NCI-H1930 (cell line): ENCODE data around the gene ANKRD11.

Experiments used
- DNase-seq, 2 experiments: peaks; one replicate each; lab custom pipeline; 2025; lab: John Stamatoyannopoulos, UW

ANKRD11 gene

DNA sequence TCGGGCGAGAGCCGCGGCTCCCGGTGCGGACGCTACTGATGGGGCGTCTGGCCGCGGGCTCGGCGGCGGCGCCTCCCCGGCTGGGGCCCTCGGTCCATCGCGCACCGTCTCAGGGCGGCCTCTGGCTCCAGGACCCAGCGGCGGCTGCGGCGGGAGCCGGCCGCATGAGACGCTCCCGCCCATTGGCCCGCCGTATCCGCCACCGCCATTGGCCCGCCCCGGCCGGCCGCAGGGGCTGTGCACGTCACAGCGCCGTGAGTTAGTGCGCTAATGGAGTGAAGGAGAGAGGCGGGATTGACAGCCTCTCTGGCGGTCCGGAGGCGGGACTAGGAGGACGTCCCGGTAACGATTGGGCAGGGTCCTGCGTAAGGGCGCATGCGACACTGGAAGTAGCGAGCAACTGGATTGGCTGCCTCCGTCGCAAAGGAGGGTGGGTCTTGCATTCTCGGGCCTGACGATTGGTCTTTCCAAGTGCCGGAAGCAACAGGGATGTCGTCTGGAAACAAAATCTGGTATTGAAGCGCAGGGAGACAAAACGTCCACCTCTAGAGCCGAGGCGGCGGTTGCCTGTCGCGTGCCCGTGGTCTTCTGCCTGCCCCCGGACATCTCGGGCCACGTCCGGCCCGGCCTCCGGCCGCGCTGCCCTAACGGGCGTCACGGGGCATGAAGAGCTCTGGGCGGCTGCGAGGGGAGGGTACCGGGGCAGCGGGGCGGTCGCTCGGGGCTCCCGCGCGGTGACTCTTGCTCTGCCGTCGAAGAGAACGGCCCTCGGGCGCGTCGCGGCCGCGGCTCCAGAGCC lies at the start of gene ANKRD11:
TSS of gene ANKRD11 (minus strand) at position 123 of the 799 bp plus-strand sequence. CDS start 173,542 bp downstream, outside the sequence.
- DNase-seq, result peak; percentile 95

- DNase-seq, result no peak
Observed at GRCh38 chr16:89538286-89538685, 47.9 kb upstream of the ANKRD11 start.

DNA sequence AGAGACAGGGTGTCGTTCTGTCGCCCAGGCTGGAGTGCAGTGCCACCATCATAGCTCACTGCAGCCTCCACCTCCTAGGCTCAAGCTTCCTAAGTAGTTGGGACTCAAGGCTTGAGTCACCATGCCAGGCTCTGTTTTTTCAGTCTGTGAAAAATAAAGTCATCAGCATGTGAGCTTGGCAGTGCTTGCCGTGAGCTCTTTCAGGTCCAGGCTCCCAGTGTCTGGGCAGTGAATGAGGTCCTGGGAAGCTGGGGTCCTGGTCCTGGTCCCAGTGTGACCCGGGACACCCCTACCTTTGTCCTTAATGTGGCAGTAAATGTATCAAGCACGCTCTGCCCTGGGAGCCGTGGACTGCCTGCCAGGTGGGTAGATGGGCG lies 47.2 kb upstream of the ANKRD11 start:
- DNase-seq, result no peak

GRCh38 chr16:89536886-89537548 lies 46.7 kb upstream of the ANKRD11 start:
- DNase-seq, result no peak

DNA sequence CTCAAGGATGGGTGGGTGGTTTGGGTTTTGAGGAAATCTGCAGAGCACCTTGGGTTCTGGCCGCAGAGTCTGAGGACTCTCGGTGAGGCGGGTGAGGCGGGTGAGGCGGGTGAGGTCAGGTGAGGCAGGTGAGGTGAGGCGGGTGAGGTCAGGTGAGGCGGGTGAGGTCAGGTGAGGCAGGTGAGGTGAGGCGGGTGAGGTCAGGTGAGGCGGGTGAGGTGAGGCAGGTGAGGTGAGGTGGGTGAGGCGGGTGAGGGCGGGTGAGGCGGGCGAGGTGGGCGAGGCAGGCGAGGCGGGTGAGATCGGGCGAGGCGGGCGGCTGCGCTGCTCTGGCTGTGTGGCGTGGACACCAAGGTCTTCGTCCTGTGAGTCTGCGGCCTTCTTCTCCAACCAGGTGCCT lies 46.0 kb upstream of the ANKRD11 start:
- DNase-seq, result no peak

DNA sequence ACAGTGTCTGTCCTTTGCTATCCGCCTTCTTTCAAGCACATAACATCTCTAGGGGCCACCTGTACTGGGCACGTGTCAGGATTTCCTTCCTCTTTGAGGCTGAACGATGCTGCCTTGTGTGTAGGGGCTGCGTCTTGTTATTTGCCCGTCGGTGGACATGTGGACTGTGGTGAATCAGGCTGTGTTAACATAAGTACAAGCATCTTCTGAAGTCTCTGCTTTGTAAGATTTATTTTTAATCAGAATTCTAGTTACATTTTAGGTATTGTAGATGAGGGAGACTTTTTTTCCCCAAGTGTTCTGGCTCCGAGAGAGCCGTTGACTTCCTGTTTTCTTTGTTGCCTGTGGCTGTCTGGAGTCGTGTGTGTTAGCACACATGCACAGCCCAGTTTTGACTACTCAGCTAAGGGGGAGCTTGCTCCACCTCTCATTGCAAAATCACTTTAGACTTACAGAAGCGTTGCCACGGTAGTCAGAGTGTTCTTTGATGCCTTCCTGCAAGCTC lies 43.9 kb upstream of the ANKRD11 start:
- no peak for DNase-seq

DNA sequence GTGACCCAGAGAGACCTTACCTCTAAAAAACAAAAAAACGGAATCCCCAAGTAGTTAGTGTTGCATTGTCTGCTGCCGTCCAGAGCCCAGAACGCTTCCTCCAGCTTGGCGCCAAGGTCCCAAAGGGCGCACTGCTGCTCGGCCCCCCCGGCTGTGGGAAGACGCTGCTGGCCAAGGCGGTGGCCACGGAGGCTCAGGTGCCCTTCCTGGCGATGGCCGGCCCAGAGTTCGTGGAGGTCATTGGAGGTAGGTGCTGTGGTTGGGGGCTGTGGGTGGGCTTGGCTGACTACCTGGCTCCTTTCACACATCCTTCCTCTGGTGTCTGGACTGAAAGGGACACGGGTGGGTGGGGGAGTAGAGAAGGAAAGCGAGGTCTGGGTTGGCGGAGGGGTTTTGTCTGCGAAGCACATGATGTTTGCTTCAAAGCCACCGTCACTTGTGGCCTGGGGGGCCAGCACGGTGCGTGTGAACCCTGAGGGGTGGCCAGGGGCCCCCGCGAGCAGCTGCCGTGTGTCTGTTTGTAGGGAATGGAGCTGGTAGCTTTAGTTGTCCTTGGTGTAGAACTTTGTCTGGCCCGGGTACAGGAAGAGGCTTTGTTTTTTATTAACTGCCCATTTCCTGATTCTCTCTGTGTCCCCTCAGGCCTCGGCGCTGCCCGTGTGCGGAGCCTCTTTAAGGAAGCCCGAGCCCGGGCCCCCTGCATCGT lies 41.6 kb upstream of the ANKRD11 start:
- no peak for DNase-seq

DNA sequence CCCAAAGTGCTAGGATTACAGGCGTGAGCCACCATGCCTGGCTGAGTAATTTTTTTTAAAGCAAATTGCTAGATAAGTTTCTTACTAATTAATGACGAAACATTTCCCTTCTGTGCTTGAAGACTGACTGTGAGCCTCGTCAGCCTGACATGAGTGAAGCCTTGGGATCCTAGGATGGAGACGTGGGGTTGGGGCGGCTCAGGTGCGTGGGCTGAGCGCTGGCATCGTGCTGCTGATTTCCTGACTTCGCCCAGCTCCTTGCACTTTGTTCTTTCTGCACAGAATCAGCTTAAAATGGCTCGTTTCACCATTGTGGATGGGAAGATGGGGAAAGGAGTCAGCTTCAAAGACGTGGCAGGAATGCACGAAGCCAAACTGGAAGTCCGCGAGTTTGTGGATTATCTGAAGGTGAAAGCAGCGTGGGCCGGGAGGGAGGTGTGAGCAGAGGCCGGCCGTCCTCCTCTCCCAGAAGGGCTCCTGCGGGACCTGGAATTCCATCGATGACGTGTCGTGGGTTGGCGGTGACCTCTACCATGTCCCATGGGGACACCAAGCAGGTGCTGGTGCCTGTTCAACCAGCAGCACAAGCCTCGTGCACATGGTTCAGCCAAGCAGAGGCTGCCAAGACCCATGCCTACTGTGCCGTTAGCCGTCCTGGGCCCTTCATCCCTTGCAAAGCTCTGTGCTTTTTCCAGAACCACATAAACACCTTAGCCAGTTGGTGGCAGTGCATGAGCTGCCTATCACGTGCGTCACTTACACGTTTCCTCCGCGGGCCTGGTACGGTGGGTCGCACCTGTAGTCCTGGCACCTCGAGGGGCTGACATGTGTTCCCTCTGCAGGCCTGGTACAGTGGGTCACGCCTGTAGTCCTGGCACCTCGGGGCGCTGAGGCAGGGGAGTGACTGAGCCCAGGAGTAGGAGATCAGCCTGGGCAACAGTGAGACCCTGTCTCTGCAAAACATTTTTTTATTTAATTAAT lies 40.3 kb upstream of the ANKRD11 start:
- DNase-seq, result no peak

- DNase-seq, result no peak
Observed at GRCh38 chr16:89529097-89529496, 38.7 kb upstream of the ANKRD11 start.

DNA sequence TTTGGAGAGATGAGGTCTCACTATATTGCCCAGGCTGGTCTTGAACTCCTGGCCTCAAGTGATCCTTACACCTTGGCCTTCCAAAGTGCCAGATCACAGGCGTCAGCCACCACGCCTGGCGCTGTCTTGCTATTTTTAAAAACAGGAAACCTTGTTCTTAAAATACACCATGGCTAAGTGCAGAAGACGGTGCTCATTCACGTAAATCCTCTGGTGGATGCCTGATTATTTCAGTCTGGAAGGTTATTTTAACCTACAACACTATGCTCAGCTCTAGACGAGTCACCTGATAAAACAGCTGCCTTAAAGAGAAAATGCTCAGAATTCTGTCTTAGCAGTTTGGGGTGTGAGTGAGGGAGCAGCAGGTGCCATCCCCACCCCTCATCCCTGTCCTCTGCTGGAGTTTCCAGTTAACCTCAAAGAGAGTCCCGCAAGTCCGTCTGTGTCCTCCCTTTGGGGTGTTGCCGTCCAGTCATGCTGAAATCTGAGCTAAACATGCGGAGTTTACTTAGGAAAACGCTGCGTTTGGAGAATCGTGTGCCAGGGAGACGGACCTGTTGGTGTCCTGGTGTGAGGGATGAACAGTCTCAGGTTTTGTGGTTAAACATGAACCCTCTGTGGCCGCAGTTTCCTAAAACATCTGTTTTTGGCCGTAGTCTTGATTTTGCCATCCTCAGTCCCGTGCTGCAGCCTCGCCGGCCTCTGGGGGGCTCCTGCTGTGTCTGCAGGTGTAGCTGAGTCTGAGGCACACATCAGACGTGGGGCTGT lies 35.0 kb upstream of the ANKRD11 start:
- no peak for DNase-seq

DNA sequence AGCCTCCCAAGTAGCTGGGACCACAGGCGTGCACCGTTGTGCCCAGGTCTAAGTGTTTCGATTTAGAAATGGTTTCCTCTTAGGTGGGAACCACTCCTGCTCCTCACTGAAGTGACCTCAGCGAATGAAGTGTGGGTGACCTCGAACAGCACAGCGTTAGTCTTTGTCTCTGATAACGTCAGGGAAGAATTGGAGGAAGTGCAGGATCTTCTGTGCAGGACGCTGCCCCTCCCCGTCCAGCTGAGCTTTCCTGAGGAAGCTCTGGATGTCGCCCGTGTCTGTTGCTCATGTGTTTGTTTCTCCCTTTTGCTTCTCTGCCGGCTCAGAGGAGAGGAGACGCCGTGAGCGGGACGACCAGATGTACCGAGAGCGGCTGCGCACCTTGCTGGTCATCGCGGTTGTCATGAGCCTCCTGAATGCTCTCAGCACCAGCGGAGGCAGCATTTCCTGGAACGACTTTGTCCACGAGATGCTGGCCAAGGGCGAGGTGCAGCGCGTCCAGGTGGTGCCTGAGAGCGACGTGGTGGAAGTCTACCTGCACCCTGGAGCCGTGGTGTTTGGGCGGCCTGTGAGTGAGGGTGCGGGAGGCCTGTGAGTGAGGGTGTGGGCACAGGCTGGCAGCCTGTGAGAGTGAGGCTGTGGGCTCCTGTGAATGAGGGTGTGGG lies 33.5 kb upstream of the ANKRD11 start:
- no peak for DNase-seq

DNA sequence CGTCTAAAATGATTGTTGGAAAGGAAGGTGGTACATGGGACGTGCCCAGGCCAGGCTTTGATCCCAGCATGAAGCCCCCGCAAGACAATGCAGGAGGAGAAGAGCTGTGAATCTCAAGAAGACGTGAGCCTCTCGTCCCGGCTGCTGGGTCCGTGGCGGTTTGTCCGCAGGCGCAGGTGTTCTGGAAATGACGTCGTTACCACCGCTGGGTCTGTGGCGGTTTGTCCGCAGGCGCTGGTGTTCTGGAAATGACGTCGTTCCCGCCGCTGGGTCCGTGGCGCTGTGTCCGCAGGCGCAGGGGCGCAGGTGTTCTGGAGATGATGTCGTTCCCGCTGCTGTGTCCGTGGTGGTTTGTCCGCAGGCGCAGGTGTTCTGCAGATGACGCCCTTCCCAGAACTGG lies 31.9 kb upstream of the ANKRD11 start:
- no peak for DNase-seq

- no peak for DNase-seq
Observed at GRCh38 chr16:89519881-89520280, 29.5 kb upstream of the ANKRD11 start.

DNA sequence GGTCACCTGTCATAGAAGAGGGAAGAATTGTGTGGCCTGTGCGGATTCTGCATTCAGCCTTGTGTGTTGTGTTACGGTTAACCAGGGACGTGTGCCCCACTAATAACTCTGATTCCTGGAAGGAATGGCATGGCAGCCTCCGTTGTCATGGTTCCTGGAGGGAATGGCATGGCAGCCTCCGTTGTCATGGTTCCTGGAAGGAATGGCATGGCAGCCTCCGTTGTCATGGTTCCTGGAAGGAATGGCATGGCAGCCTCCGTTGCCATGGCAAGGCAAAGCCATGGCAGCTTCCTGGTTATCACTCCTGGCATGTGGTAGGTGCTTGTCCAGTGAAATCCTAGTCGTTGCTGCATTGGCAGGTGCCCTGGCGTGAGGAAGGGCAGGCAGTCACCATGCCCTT lies 26.8 kb upstream of the ANKRD11 start:
- no peak for DNase-seq

DNA sequence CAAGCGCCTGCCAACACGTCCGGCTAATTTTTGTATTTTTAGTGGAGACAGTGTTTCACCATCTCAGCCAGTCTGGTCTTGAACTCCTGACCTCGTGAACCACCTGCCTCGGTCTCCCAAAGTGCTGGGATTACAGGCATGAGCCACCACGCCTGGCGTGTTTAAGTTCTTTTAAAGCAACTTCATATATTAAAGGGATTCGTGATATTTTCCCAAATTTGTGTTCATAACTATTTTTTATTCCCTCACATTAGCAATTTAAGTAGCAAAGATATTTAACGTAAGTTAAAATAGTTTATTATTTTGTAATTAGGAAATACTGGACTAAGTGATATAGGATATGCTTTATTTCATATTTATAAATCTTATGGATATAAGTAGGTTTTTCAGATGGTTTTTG lies 22.1 kb upstream of the ANKRD11 start:
- no peak for DNase-seq

- DNase-seq, result no peak
Observed at GRCh38 chr16:89511374-89511773, 21.0 kb upstream of the ANKRD11 start.

DNA sequence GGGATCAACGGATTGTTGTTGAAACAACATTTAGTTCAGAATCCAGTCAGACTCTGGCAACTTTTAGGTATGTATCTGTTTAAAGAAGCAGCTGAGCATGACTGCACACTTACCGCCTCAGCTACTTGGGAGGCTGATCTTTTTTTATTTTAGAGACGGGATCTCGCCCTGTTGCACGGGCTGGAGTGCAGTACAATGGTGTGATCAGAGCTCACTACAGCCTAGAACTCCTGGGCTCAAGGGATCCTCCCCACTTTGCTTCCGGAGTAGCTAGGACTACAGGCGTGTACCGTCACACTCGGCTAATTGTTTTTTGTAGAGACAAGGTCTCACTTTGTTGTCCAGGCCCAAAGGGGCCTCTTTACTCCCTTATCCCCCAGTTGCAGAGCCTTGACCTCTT lies 20.2 kb upstream of the ANKRD11 start:
- DNase-seq, result no peak

DNA sequence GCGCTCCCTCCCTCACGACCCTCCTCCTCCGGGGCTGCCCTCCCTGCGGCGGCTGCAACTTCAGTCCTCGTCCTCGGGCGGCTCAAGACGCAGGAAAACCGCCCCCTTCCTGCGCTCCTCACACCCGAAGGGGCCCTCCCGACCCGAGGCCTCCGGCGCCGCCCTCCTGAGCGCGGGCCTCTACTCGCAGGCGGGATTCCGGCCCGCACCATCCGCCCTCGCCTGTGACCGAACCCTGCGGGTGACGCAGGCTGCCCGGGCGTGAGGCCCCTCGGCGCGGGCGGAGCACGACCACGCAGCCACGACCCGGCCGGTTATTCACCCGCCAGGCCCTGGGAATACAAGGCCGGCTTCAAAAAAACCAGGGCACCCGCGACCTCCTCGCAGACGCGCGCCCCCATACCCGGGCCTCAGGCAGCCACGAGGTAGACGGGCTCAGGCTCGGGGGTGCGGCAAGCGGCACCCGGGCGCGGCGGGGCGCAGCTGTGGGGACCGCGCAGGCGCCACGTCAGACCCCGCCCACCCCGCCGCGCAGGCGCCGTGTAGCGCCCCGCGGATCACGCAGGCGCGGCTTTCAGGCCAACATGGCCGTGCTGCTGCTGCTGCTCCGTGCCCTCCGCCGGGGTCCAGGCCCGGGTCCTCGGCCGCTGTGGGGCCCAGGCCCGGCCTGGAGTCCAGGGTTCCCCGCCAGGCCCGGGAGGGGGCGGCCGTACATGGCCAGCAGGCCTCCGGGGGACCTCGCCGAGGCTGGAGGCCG lies 17.7 kb upstream of the ANKRD11 start, which contains the start of gene SPG7:
TSS of gene SPG7 (plus strand) at position 570 of the 757 bp plus-strand sequence. CDS start at position 585, 15 bp downstream.
- peak; percentile 56 to 68 for DNase-seq

DNA sequence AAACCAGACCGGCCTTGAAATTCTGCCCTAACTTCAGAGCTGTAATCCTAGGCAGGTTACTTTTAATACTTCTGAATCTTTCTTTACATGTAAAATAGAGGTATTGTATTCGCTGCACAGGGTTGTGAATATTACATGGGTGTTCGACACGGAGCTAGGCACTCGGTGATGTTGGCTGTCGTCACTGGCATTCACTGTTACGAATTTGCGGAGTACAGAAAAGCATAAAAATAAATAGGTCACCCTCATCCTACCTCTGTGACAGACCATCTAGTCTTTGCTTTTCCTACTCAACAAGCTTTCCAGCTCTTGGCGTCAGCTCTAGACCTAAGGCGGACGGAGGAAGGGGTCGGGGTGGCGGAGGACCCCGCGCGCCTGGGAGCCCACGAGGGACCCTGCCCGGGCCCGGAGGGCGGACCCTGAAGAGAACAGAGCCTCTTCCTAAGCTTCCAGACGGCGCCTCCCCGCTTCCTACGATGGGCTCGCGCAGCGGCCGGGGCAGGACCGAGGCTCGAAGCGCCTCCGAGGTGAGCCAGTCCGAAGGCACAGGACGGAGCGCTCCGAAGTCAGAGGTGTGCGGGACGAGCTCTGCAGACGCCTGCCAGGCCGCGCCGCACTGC lies 17.0 kb upstream of the ANKRD11 start:
- no peak for DNase-seq
